GM10266 (cell line): ENCODE results near the gene DCUN1D2.

Experiments
- DNase-seq: peaks from one replicate; pipeline ENCODE4 v3.0.0; 2012; ENCODE audit errors: extremely low spot score
- TF ChIP-seq, protein P1 (sequence below): IDR thresholded peaks from 2 replicates; pipeline ENCODE4 v1.5.1; 2012; ENCODE audit warnings: mild to moderate bottlenecking, low read depth; ENCODE audit not compliant: control insufficient read depth, insufficient read depth; ENCODE audit errors: missing control alignments

The DCUN1D2 gene

GRCh38 chr13:113518076-113518803, 27.7 kb upstream of the DCUN1D2 start:
- no peak for DNase-seq
- TF ChIP-seq, protein P1, sequence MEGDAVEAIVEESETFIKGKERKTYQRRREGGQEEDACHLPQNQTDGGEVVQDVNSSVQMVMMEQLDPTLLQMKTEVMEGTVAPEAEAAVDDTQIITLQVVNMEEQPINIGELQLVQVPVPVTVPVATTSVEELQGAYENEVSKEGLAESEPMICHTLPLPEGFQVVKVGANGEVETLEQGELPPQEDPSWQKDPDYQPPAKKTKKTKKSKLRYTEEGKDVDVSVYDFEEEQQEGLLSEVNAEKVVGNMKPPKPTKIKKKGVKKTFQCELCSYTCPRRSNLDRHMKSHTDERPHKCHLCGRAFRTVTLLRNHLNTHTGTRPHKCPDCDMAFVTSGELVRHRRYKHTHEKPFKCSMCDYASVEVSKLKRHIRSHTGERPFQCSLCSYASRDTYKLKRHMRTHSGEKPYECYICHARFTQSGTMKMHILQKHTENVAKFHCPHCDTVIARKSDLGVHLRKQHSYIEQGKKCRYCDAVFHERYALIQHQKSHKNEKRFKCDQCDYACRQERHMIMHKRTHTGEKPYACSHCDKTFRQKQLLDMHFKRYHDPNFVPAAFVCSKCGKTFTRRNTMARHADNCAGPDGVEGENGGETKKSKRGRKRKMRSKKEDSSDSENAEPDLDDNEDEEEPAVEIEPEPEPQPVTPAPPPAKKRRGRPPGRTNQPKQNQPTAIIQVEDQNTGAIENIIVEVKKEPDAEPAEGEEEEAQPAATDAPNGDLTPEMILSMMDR: no peak

GRCh38 chr13:113514847-113515246, 24.3 kb upstream of the DCUN1D2 start:
- no peak for DNase-seq
- TF ChIP-seq, protein P1: no peak

GRCh38 chr13:113513761-113514160, 23.2 kb upstream of the DCUN1D2 start:
- no peak for DNase-seq
- TF ChIP-seq, protein P1: no peak

DNA sequence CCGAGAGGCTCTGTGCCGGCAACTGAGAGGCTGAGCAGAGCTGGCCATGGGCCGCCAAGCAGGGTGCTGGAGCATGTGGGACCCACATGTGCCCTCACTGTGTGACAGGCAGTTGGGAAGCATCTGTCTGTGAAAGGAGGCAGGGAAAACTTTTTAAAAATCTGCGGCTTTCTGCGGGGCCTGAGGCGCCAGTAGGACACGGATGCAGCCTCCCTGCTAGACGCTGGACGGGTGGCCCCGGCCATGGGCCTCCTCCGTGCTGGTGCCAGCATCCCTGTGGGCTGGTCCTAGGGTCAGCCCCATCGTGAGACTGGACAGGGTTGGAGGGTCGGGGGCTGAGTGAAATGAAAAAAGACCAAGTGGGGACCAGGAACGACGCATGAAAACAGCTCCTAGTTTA, 20.9 kb upstream of the DCUN1D2 start:
- TF ChIP-seq, protein P1: no peak

DNA sequence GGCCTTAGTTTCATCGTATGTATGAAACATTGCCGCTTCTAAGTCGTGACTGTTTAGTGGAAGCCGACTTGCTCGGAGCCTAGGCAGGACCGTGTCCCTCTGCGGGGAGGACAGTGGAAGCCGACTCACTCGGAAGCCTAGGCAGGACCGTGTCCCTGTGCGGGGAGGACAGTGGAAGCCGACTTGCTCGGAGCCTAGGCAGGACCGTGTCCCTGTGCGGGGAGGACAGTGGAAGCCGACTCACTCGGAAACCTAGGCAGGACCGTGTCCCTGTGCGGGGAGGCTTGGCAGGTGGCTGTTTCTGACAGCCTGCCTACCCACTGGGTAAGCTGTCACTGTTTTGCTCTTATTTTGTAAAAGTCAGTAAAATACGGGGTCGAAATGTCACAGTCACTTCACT, 20.4 kb upstream of the DCUN1D2 start:
- TF ChIP-seq, protein P1: no peak

More for the DNA sequence above, 20.9 kb upstream of the DCUN1D2 start:
- no peak for DNase-seq

DNA sequence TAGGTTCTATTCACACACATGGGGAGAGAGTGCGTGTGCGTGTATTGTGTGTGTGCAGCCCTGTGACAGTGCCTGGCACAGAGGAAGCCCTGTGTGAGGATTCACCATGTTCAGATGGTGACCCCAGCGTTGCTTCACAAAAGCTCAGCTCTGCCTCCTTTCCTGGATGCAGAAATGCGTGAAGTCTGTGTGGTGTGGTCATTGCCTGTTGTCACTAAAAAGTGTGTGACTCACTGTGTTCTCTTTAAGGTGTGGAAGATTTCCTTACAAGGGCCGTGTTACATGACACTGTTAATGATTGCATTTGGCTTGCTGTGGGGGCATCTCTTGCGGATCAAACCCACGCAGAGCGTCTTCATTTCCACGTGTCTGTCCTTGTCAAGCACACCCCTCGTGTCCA, 19.5 kb upstream of the DCUN1D2 start:
- TF ChIP-seq, protein P1: no peak
- no peak for DNase-seq

More for the DNA sequence above, 20.4 kb upstream of the DCUN1D2 start:
- DNase-seq: no peak

DNA sequence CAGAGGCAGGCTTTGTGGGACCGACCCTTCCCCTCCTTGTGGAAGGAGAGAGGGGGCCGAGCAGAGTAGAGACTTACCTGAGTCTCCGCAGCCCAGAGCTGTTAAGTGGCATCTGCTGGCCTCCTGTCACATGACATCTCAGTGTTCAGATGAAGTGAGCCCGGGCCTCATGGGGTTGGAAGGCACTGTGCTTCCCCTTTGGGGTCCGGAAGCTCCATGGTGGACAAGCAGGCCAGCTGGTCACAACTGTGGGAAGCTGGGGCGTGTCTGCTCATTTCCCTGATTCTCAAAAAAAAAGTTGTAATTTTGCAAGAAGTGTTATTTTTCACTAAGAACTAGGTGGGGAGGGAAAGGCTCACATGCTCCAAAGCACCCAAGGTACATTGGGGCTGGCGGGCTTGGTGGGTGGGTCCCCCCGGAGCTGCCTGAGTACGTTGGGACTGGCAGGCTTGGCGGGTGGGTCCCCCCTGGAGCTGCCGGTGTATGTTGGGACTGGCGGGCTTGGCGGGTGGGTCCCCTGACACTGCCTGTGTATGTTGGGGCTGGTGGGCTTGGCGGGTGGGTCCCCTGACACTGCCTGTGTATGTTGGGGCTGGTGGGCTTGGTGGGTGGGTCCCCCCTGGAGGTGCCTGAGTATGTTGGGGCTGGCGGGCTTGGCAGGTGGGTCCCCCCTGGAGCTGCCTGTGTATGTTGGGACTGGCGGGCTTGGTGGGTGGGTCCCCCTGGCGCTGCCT, 18.2 kb upstream of the DCUN1D2 start:
- TF ChIP-seq, protein P1: no peak
- no peak for DNase-seq
